Activated gamma-delta T cell (primary cell): ENCODE results near the gene EPPIN.

Source experiments
- DNase-seq: peaks from one replicate; lab custom pipeline; 2025; lab: John Stamatoyannopoulos, UW

Gene EPPIN

DNA sequence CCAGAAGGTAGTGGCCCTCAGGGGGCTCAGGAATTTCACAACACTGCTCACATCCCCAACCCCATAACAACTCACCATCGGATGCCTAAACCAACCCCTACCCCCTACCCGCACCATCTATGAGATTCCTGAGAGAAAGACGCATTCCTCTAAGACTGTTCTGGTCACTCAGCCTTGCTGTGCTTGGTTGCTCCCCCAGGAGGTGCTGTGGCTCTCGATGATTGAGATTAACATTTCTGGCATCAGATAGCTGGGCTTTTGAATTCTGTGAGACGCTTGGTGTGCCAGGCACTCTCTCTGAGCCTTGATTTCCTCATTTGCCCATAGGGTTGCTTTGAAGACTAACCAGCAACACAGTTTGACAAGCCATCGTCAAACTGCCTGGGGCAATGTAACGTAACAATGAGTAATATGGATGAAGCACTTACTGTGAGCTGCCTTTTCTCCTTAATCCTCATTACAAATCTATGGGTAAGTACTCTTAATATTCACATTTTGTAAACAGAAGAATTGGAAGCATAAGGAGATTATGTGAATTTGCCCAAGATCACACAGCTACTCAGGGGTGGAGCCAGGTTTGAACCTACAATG lies 8.9 kb downstream of the EPPIN start:
- no peak for DNase-seq

DNA sequence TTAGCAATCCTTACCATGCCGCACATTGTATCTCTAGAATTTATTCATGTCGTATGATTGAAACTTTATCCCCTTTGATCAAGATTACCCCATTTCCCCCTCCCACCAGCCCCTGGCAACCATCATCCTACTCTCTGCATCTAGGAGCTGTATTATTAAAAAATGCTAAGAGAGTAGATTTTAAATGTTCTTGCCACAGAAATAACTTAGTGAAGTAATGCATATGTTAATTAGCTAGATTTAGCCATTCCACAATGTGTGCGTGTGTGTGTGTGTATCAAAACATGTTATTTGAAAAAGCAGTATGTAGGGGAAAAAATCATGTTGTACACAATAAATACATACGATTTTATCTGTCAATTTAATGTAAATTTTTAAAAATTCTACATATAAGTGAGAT lies 19.9 kb downstream of the EPPIN start:
- no peak for DNase-seq

DNA sequence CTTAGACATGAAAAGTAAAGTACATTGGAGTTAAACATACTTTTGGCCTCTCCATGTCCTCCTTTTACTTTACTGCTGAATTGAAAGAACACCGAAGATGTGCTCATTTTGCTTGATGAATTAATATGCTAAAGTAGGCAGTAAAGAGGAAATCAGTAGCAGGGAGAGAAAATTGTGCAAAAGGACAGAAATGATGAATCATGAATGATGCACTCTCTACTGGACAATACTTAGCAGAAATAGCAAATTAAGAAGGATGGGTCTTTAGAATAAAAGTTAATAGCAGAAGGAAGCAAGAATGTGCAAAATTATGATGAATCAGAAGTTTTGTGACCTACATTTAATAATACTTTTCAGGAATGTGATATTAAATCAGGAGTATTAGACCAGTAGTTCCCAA lies 23.4 kb downstream of the EPPIN start:
- no peak for DNase-seq

DNA sequence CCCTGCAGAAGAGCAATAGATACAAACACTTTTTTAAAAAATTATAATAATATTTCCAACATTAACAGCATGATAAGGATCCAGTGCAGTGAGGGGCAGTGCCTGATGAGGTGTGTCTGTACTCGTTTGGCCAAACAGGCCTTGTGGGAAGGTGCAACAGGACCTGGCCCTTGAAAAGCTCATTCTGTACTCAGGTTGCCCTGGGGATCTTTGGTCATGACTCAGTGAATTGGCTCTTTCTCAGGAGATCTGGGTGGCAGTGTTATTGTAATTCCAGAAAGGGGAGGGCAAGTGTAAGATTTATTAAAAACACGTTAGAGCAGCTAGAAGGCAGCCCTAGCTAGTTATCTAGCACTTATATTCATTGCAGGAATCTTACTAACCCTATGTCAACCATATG lies 28.9 kb downstream of the EPPIN start:
- DNase-seq = no peak

DNA sequence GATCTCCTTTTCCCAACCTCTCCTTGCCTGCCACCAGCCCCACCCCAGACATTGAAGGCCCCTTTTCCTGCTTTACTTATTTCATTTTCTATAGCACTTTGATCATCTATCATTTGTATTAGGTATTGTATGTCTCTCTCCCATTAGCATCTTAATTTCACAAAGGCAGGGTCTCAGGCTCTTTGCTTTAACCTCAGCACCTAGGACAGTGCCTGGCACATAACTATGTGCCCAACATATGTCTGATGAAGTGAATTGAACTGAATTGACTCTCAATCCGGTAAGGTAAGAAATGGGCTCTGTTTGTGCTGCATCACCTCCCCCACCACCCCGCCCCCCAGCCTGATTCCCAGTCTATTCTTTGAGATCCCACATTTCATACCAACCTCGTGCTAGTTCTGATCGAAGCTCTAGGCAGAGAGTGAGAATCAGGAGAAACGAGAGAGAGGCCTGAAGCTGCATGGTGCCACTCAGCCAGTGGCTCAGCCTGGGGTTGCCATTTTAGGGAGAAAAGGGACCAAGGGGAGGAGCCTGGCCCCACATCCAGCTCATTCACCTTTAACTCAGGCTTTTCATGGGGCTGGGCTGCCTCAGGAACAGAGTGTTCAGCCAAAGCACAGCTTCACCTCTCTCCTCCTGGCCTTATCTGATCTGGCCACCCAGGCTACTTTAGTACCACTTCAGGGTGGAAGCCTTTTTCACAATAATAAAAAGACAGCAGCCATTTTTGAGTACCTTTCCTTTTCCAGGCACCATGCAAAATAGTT lies 31.9 kb downstream of the EPPIN start, which contains the start of gene SPINT3:
TSS of gene SPINT3 (minus strand) at position 476 of the 767 bp plus-strand sequence. CDS start at position 462, 14 bp downstream.
- no peak for DNase-seq

DNA sequence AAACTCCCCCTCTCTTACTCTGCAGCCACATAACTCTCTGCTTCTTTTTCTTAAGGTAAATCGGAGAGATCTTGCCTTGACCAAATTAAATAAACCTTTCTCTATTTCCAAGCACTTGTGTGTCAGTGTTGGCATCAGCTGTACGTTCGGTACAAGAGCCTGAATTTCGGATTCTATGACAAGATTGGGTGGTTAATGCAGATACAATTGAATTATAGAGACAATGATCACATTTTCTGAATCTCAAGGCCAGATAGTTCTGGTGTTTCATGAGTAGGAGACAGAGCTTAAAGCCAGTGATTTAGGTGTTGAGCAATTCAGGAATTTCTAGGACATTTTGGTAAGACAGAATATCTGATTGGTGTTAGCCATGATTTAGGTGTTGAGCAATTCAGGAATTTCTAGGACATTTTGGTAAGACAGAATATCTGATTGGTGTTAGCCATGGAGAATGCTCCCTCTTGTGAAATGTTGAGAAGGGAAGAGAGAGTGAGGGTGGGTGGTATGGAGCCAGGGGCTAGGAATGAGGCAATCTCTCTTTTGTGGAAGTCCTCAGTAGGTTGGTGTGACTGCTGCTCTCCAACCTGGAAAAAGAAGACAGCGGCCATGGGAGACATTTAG lies 36.8 kb downstream of the EPPIN start:
- no peak for DNase-seq

DNA sequence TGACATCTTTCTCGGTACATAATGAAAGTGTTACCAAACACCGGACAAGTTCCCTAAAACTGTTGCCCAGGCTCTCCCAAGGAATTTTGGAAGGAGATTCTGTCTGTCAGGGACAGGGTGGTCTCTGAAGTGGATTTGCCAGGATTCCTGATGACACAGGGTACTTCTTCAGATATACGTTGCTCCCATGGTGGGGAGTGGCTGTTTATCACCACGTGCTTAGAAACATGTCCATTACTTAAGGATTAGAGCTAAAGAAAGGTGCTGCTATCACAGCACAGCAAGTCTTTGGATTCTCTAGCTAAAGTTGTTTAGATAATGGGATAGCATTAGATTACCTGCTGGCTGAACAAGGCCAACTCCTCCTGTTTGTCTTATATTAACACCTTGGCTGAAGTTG lies 38.1 kb downstream of the EPPIN start:
- DNase-seq = no peak

DNA sequence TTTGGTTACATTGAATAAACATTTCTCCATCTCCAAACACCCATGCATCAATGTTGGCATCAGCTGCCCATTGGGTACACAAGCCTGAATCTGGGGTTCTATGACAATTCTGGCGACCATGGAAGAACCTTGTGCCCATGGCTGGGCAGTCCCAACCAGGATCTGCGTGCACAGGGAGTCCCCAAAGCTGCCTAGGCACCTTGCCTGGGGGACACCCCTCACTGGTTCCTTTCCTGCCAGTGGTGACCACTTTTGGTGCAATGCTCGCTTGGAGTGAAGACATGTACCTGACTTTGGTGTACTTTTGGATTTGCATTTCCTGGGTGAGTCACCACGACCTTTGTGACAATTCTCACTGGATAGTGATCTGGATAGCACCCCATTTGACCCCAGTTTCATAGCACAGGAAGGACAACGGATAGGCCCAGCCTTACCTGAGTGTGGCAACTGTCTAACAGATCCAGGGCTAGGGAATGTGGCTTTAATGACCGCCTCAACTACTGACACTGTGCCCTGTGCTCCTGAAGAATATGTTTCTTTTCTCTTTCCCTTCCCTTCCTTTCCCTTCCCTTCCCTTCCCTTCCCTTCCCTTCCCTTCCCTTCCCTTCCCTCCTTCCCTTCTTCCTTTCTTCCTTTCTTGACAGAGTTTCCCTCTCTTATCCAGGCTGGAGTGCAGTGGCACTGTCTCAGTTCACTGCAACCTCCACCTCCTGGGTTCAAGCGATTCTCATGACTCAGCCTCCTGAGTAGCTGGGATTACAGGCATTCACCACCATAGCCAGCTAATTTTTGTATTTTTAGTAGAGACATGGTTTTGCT lies 38.9 kb downstream of the EPPIN start:
- no peak for DNase-seq

DNA sequence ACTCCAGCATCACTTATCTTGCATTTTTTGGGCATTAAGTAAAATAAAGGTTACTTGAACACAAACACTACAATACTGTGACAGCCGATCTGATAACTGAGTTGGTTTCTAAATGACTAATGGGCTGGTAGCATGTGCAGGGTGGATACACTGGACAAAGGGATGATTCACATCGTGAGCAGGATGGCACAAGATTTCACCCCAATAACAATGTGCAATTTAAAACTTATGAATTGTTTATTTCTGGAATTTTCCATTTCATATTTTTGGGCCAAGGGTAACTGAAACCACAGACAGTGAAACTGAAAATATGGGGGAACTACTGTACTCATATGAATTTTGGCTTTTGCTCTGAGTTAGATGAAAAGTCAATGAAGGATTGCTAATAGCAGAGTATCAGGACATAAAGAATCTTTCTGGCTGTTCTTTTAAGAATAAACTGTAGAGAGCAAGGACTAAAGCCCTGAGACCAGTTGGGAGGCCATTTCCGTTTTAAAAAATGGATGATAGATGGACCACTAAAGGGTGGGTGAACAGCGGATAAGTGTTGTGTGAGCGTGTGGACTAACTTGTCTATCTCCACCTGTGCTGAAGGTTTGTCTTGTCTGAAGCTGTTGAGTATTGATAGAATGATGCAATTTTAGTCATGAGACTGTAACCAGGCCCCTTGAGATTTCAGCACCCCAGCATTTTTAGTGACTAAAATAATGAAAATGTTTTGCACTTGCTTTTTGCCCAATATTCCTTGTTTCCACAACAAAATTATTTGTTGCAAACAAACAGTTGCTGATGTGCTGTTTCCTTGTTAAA lies 40.0 kb downstream of the EPPIN start:
- no peak for DNase-seq

DNA sequence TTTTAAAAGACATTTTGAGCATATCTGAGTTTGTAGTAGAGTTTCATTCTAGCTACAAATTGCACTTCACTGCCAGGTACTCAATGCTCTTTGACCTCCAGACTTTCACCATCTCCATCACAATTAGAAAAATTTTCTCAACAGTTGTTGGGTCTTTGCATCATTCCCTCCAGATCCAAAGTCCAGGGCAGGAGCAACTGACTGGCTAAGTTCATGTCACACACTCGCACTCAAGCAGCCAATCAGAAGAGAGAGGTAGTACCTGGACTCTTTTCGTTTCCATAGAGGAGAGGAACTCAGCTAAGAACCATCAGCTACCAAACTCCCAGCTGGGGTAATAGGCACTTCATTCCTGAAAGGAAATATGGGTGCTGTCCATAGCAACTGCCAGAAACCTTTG lies 40.8 kb downstream of the EPPIN start:
- DNase-seq = no peak

DNA sequence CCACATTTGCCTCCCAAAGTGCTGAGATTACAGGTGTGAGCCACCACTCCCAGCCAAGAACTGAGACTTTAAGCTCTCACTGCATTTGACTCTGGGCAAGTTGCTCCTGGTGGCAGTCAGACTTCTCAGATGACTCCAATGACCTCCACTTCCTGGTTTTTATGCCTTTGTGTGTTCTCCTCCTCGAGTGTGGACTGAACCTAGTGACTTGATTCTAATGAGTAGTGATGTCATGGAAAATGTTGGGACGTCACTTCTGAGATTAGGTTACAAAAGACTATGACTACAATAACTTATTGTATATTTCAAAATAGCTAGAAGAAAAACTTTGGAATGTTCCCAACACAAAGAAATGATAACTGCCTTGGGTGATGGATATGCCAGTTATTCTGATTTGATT lies 43.8 kb downstream of the EPPIN start:
- no peak for DNase-seq

DNA sequence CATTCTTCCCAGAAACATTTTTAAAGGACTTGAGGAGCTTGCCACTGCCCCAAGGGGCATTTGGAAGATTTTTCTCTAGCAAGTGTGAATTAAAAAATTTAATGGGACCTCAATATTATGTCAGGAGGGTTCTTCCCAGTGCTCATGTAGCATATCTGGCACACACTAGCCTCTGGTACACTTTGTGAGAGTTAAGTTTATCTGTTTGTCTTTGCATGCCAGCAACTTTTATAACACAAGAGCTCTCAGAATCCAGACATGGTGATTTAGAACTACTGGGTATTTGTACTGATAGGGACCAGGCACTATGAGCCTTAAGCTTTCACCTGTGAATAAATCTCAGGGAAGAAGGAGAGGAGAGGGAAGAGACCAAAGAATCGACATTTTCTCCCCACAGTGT lies 44.6 kb downstream of the EPPIN start:
- no peak for DNase-seq

DNA sequence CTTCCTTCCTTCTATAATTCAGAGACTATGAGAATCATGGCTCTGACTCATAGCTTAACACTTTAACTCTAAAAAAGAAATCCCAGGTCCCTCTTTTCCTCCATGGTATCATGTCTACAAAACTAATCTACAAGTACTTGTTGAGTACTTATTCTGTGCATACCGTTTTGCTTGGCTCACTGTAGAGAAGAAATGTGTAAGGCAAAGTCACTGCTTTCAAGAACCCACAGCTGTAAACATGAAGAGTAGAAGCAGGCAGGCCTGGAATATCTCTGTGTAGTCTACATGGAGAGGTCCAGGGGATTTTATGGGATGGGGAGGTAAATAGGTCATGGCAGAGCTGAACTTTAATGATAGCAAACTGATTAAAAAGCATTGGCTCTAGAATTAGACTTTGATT lies 45.6 kb downstream of the EPPIN start:
- no peak for DNase-seq

DNA sequence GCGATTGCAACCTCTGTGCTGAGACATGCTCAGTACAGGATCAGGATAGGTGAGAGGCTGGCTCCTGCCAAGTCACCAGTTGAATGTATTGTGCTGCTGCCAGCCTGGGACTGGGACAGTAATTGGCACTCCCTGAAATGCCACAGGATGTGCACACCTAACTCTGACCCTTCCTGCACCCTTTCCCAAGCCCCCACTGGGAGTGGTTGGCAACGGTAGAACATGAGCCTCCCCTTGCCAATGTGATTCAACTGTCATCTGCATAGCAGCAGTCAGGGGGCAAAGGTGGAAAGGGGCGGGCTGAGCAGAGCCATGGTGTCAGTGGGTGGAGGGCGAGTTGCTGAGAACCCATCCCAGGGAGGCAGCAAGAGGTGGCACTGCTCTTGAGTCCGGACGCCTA lies 47.2 kb downstream of the EPPIN start:
- DNase-seq = no peak

DNA sequence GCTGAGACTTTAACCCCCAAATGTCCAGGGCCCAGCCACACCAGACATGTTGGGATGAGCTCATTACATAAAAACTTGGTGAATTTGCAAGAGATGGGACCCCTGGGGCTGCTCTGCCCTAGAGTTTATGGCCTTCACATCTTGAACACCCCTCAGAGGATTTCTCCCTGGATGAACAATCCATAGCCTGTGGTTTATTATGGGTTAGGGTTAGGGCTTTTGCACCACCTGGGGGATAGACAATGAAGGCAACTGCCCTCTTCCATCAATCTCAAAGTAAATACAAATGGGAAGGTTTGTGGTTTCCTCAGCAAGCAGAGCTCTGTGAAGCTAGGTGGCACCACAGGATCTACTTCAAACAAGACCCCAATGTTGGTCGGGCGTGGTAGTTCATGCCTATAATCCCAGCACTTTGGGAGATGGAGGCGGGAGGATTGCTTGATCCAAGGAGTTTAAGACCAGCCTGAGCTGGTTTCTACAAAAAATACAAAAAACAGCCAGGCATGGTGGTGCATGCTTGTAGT lies 49.2 kb downstream of the EPPIN start:
- DNase-seq = no peak

DNA sequence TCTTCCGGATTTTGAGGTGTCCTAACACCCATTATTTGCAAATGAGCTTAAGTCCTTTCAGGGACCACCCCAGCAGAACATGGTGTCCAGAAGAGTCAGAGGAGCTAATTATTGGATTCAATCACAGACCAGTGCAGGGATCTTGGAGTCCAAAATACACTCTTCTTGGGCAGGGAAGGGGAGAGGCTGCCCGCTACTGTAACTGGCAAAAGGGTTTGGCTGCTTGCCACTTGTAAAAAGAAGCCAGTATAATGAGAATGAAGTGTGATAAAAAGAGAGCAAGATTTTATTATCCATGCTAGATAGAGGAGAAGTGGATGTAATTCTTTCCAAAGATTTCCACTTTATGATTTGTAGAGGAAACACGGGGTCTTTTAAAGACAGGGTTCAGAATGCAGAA lies 51.0 kb downstream of the EPPIN start:
- DNase-seq = no peak

DNA sequence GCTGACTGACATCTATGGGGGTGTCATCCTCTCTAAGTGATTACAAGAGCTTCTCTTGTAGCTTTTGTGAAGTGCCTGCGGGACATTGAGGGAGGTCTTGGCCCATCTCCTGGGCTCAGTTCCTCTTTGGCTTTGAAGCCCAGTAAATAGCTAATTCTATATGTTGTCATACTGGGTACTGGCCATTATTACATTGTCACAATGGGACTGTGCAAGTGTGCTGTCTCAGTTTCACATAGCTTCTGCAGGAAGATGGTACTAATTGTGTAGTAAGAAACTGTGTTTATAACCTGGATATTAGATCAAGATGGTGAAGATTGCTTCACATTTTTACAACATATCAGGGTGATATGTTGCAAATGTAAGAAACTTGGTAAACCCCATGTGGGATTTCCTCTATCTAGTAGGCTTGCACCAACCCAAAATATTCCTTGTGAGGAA lies 51.7 kb downstream of the EPPIN start:
- DNase-seq = no peak
